OCI-LY3 (cell line): ENCODE results near the gene TAPT1.
"Not testable (repeated sequence)": the region's sequence is repeated elsewhere in the genome, so short reads cannot be mapped to it uniquely, and the experiment has no call there.

Experiments used
- H2AFZ ChIP-seq: fragments of 200-600, 300-600 bp; shearing (Covaris generic); 2 replicates; pipeline ENCODE4 v1.6.0; 2014; ENCODE audit warnings: antibody characterized with exemption, low read depth, low read length
- H3K27ac ChIP-seq: fragments of 200-600, 300-600 bp; sonication (generic); 2 replicates; pipeline ENCODE4 v1.5.1; 2014; ENCODE audit warnings: mild to moderate bottlenecking, low read length, moderate library complexity, mixed read lengths
- H3K27me3 ChIP-seq: fragments of 200-600, 300-600 bp; sonication (generic); 2 replicates; pipeline ENCODE4 v1.6.1; 2014; ENCODE audit warnings: low read depth, low read length, mixed read lengths
- H3K36me3 ChIP-seq: fragments of 200-600, 300-600 bp; sonication (generic); replicated peaks from 2 replicates; pipeline ENCODE3; 2014; ENCODE audit warnings: low read depth, low read length, mixed read lengths
- H3K4me1 ChIP-seq: fragments of 300-600, 200-600 bp; sonication (generic); 2 replicates; pipeline ENCODE4 v1.6.1; 2014; ENCODE audit warnings: low read length, mixed read lengths
- H3K4me2 ChIP-seq: fragments of 200-600, 300-600 bp; sonication (generic); 2 replicates; pipeline ENCODE4 v1.6.1; 2014; ENCODE audit warnings: low read length, mixed read lengths
- H3K4me3 ChIP-seq: fragments of 300-600, 200-600 bp; sonication (generic); 2 replicates; pipeline ENCODE4 v1.5.1; 2014; ENCODE audit warnings: antibody characterized with exemption, mild to moderate bottlenecking, low read length, moderate library complexity
- H3K79me2 ChIP-seq: fragments of 300-600, 200-600 bp; shearing (Covaris generic); 2 replicates; pipeline ENCODE4 v1.6.1; 2014; ENCODE audit warnings: mild to moderate bottlenecking, low read length, mixed read lengths
- H3K9ac ChIP-seq: fragments of 300-600, 200-600 bp; shearing (Covaris generic); 2 replicates; pipeline ENCODE4 v1.6.0; 2014; ENCODE audit warnings: mild to moderate bottlenecking, low read length, moderate library complexity
- H3K9me3 ChIP-seq: fragments of 200-600, 300-600 bp; shearing (Covaris generic); 2 replicates; pipeline ENCODE4 v1.6.1; 2014; ENCODE audit warnings: low read length, mixed read lengths; ENCODE audit not compliant: insufficient read depth
- H4K20me1 ChIP-seq: fragments of 200-600, 300-600 bp; sonication (generic); 2 replicates; pipeline ENCODE4 v1.6.1; 2016; ENCODE audit warnings: low read length, mixed read lengths; ENCODE audit not compliant: insufficient read depth
- EZH2phosphoT487 ChIP-seq: fragments of 200-600 bp; shearing (Covaris generic); IDR thresholded peaks from 2 replicates; pipeline ENCODE4 v1.6.1; 2018; ENCODE audit warnings: antibody characterized with exemption, mixed run types, low read depth
- TF ChIP-seq, protein P1 (sequence below): fragments of 200-600, 300-600 bp; sonication (generic); IDR thresholded peaks from 2 replicates; pipeline ENCODE4 v1.5.1; 2014; ENCODE audit warnings: antibody characterized with exemption, low read length, low read depth

The TAPT1 gene, protein sequence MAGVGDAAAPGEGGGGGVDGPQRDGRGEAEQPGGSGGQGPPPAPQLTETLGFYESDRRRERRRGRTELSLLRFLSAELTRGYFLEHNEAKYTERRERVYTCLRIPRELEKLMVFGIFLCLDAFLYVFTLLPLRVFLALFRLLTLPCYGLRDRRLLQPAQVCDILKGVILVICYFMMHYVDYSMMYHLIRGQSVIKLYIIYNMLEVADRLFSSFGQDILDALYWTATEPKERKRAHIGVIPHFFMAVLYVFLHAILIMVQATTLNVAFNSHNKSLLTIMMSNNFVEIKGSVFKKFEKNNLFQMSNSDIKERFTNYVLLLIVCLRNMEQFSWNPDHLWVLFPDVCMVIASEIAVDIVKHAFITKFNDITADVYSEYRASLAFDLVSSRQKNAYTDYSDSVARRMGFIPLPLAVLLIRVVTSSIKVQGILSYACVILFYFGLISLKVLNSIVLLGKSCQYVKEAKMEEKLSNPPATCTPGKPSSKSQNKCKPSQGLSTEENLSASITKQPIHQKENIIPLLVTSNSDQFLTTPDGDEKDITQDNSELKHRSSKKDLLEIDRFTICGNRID

DNA sequence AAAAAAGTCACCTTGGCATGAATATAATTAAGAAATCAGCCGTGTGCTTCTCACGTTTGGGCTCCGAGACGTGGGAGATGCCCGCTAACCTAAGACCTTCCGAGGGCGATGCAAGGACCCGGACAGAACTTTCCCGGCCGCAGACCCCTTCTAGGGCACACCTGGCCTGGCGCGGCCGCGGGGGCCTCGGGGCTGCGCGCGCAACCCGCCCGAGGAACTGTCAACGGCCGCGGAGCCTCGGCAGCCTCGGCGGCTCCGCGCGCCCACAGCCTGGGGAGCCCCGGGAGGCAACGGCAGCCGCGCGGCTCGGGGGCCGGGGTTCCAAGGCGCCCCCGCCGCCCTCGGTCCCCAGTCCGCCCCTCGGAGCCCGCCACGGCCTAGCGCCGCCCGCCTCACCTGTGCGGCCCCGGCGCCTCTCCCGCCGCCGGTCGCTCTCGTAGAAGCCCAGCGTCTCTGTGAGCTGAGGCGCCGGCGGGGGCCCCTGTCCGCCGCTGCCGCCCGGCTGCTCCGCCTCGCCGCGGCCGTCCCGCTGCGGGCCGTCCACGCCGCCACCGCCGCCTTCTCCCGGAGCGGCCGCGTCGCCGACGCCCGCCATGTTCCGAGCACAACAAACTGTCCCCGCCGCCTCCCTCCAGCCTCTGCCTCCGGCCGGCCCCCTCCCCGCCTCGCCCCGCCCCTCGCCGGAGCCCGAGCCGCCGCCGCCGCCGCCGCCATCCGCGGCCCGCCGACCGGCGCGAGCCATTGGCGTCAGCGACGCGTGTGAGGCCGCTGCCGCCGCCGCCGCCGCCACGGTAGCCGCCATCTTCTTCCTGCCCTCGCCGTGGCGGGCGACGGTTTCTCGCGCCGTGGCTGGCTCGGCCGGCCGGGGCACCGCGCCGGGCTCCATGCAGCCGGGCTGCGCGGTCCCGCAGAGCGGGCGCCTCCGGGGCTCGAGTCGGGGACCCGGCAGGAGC lies at the start of gene TAPT1:
Gene TAPT1, minus strand, starts transcription at position 609 of the 953 bp plus-strand sequence. Its CDS starts 14 bp downstream, at position 595.
- H3K27me3 ChIP-seq = no peaks in the 10 kb centered on the region
- no peaks in the 10 kb centered on the region for H3K9me3 ChIP-seq
- peak within 1 kb of the TSS; percentile 93 for H3K4me3 ChIP-seq
- TF ChIP-seq, protein P1, sequence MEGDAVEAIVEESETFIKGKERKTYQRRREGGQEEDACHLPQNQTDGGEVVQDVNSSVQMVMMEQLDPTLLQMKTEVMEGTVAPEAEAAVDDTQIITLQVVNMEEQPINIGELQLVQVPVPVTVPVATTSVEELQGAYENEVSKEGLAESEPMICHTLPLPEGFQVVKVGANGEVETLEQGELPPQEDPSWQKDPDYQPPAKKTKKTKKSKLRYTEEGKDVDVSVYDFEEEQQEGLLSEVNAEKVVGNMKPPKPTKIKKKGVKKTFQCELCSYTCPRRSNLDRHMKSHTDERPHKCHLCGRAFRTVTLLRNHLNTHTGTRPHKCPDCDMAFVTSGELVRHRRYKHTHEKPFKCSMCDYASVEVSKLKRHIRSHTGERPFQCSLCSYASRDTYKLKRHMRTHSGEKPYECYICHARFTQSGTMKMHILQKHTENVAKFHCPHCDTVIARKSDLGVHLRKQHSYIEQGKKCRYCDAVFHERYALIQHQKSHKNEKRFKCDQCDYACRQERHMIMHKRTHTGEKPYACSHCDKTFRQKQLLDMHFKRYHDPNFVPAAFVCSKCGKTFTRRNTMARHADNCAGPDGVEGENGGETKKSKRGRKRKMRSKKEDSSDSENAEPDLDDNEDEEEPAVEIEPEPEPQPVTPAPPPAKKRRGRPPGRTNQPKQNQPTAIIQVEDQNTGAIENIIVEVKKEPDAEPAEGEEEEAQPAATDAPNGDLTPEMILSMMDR = no peak
- TF ChIP-seq EZH2phosphoT487 = no peak
- peak within 1 kb of the TSS; percentile 53 for H3K27ac ChIP-seq
- H3K79me2 ChIP-seq = peaks cover 55% of the 10 kb centered on the region
- peak within 1 kb of the TSS; percentile 82 for H3K9ac ChIP-seq
- peaks cover 24% of the 10 kb centered on the region; the same call in 1 of the 2 replicates for H4K20me1 ChIP-seq
- H2AFZ ChIP-seq = 0 out of 2 replicates have a peak within 1 kb of the TSS, but pooled peaks have one; percentile 10
- H3K36me3 ChIP-seq = peaks cover 3% of the 10 kb centered on the region
- peaks cover 11% of the 10 kb centered on the region for H3K4me1 ChIP-seq
- peak within 1 kb of the TSS; percentile 97 for H3K4me2 ChIP-seq

DNA sequence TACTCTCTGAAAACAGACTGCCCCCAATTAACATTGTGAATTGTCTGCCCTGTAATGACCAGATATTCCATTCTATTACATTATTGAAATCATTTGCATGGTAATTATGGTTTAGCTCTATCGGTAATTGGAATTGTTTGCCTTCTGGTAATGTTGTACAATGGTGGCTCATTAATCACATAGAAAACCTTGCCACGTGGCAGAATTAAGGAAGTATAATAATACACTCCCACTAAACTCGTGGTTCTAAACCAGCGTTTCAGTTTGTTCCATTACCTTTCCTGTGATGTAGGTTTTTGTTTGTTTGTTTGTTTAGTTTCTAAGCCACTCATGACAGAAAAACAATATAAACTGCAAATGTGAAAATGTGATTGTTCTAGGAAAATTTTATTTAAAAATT lies 45.1 kb upstream of the TAPT1 start:
- H2AFZ ChIP-seq = no peak overlapping the region
- peaks cover 6% of the 10 kb centered on the region; the same call in 1 of the 2 replicates for H3K4me1 ChIP-seq
- no peaks in the 10 kb centered on the region for H3K9me3 ChIP-seq
- no peak overlapping the region for H3K27ac ChIP-seq
- H3K9ac ChIP-seq = no peak overlapping the region
- no peaks in the 10 kb centered on the region for H3K79me2 ChIP-seq
- no peaks in the 10 kb centered on the region for H3K27me3 ChIP-seq
- H3K4me3 ChIP-seq = no peak overlapping the region
- no peak overlapping the region for H3K4me2 ChIP-seq
- H3K36me3 ChIP-seq = no peaks in the 10 kb centered on the region
- no peak for TF ChIP-seq EZH2phosphoT487
- TF ChIP-seq, protein P1 = no peak
- H4K20me1 ChIP-seq = no peaks in the 10 kb centered on the region

DNA sequence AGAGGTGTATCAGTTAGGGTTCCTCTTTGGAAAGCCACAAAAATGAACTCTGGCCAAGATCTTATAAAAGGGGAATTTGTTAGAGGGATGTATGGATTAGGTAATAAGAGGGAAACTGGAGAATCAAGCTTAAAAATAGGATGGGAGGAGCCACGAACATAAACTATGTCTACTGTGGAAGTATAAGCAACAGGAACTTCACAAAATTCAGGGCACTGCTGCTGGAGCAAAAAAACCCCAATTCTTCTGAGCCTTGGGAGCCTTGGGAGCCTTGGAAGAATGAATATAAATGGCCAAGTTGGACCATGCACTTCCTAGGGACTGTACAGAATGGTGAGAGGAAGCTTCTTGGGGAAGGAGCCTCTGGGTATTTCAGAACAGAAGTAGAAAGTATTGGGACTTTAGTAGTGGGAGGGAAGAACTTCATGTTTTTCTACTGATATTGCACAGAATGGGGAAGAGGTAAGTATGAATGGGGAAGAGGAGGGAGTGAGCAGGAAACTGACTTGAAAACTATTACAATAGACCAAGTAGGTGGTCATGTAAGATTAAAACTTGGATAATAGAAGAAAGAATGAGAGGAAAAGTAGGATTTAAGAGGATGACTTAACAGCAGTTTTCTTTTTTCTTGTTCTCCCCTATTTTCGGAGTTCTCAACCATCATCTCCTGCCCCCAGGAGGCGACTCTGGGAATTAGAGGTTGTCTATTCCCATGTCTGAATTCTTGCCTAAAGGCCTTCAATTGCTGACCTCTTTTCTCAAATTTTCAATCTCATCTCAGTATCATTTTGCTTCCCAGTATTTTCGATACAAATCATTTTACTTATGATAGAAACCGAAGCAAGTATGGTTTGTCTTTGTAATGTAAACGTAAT lies 44.4 kb upstream of the TAPT1 start:
- TF ChIP-seq, protein P1 = peak; percentile 16
- no peak for TF ChIP-seq EZH2phosphoT487
- Histone ChIP-seq H3K79me2 (no peaks in the 10 kb centered on the region), H3K9ac (no peak overlapping the region), H2AFZ (no peak overlapping the region), H3K4me3 (no peak overlapping the region), H3K36me3 (no peaks in the 10 kb centered on the region), H3K27me3 (no peaks in the 10 kb centered on the region), H3K4me1 (peaks cover 6% of the 10 kb centered on the region; the same call in 1 of the 2 replicates), H3K4me2 (no peak overlapping the region), H3K27ac (no peak overlapping the region), H3K9me3 (no peaks in the 10 kb centered on the region), H4K20me1 (no peaks in the 10 kb centered on the region)

DNA sequence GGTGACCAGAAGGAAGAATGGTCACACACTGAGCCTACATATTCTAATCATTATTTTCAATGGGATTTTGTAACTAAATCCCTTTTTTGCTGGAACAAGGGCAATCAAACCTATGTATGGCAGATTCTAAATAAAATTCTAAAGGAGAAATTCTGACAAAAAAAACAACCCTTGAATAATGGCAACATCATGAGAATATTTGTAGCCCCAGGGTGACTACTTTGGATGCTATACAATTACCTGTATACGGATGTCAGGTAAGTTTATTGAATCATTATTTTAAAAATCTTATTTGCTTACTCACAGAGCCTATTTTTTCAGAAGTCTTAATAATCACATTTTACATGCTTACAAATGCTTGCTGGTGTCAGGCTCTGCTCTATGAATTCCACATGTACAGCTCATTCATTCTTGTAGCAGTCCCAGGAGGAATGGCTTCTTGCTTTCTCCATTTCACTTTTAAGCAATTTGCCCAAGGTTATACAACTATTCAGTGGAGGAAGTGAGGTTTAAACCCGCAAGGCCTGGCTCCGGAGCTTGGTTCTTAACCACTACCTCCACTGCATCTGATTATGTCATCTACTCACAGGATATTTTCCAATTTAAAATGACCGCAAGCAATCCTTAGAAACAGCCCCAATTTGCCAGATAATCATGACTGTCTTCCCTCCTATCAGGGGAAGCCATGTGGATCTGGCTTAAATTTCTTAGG lies 43.6 kb upstream of the TAPT1 start:
- H3K9ac ChIP-seq, H3K27ac ChIP-seq, H3K4me3 ChIP-seq, H3K9me3 ChIP-seq, H2AFZ ChIP-seq, H4K20me1 ChIP-seq, H3K79me2 ChIP-seq, H3K27me3 ChIP-seq, H3K4me1 ChIP-seq, H3K4me2 ChIP-seq, H3K36me3 ChIP-seq: not testable (repeated sequence)
